ENCODE measurements around the gene SSTR4. TPM values are rescaled to one million over a fixed set of nuclear protein-coding genes. Genes with fewer than 3 reads are reported as not detected.

Gene SSTR4
- total RNA-seq, 1 donor from 2014 or later, result not detected

DNA sequence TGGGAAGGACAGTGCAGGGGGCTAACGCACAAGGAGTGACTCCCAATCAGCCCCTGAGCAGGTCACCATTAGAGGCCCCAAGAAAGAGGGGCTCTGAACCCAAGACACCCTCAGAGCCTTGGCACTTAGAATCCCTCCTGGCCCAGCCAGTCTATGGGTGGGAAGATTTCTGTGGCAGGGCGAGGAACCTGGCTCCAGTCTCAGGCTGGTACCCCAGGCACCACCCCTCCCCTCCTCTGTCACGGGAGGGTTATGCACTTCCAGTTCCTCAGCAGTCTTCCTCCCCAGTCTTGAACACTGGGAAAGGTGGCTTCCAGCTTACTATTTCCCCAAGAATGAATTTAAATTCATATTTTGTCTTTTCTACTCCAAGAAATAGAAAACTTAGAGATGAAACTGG lies 27.6 kb upstream of the SSTR4 start:
- H3K9me3 Mint-ChIP-seq, result no peaks in the 10 kb centered on the region

DNA sequence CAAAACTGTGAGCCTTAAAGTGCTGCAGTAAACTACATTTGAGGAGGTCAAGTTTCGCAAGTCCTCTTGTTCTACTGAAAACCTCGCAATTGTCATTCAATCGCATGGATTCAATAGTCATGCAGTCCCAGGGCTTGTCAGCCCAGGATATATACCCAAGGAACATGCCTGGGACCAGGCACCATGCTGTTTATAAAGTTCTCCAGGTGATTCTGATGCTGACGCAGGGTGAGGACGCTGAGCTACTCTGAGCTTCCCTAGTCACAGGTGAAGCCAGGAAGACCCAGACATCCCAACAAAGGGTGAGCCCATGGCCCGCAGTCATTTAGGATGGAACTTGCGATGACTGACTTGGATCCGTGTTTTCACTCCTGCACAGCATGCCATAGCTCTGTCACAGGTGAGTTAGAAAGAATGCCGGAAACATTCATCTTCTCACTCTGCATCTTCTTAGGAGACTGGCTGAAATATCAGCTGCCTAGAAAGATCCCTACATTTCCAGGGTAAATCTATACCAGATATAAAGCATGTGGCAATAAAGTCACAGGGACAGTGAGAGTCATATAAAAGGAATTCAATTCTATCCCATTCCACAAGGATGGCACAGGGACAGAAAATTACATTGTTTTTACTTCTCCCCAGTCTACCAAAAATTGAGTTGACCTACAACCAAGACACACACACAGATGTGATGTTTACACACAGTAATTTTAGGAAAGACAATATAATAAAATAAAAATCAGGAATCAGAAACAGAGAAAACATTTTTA lies 27.0 kb upstream of the SSTR4 start:
- no peak overlapping the region for H3K4me3 Mint-ChIP-seq (ENCODE audit: low read depth)
- H3K36me3 Mint-ChIP-seq (ENCODE audit: low read depth), result no peaks in the 10 kb centered on the region
- intact Hi-C loops (cut with micrococcal nuclease), result no loop called here
- no peaks in the 10 kb centered on the region for H3K9me3 Mint-ChIP-seq
- DNase-seq (ENCODE audit: low spot score), result no peak
- H3K27ac Mint-ChIP-seq, result no peak overlapping the region
- H3K4me1 Mint-ChIP-seq (ENCODE audit: low read depth), result no peaks in the 10 kb centered on the region
- H3K27me3 Mint-ChIP-seq (ENCODE audit: low read depth), result no peaks in the 10 kb centered on the region

More for the DNA sequence above, 27.6 kb upstream of the SSTR4 start:
- no peaks in the 10 kb centered on the region for H3K27me3 Mint-ChIP-seq (ENCODE audit: low read depth)
- H3K4me3 Mint-ChIP-seq (ENCODE audit: low read depth), result no peak overlapping the region
- no peaks in the 10 kb centered on the region for H3K4me1 Mint-ChIP-seq (ENCODE audit: low read depth)
- no peak overlapping the region for H3K27ac Mint-ChIP-seq
- intact Hi-C loops (cut with micrococcal nuclease), result no loop called here
- H3K36me3 Mint-ChIP-seq (ENCODE audit: low read depth), result no peaks in the 10 kb centered on the region
- no peak for DNase-seq (ENCODE audit: low spot score)

DNA sequence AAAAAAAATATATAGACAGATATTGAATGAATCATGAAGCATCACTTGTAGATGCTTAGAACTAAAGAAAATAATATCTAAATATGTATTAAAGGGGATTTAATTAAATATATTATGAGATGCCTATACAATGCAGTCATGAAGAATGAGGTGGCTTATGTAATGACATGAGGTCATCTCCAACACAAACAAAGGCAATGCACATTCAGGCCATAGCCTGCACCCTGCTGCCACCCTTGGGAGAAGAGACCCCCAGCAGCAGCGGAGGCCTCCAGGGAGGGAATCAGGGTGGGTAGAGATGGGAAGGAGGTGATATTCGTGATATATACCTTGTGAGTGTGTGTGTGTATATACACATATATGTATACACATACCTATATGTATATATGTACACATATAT lies 26.4 kb upstream of the SSTR4 start:
- no peaks in the 10 kb centered on the region for H3K4me1 Mint-ChIP-seq (ENCODE audit: low read depth)
- intact Hi-C loops (cut with micrococcal nuclease), result no loop called here
- H3K27me3 Mint-ChIP-seq (ENCODE audit: low read depth), result no peaks in the 10 kb centered on the region
- no peak for DNase-seq (ENCODE audit: low spot score)
- no peaks in the 10 kb centered on the region for H3K36me3 Mint-ChIP-seq (ENCODE audit: low read depth)
- H3K4me3 Mint-ChIP-seq (ENCODE audit: low read depth), result no peak overlapping the region
- no peak overlapping the region for H3K27ac Mint-ChIP-seq
- no peaks in the 10 kb centered on the region for H3K9me3 Mint-ChIP-seq

DNA sequence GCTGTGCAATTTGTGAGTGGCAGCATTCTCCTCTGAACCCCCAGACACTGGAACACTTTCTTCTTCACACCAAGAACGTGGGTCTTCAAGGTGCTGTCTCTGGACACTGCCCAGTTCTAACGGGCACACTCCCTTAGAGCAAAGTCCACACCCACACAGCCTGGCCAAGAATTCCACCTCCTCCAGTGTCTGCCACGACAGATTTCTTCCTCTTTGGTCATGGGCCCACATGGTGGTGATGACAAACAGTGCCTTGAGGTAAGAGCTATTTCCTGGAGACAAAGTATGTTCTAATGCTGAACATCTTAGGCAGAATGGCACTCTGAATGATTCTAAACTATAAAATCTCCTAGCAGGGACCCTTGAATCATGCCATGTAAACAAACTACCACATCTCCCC lies 25.5 kb upstream of the SSTR4 start:
- no peak overlapping the region for H3K4me3 Mint-ChIP-seq (ENCODE audit: low read depth)
- H3K4me1 Mint-ChIP-seq (ENCODE audit: low read depth), result no peaks in the 10 kb centered on the region
- no peaks in the 10 kb centered on the region for H3K27me3 Mint-ChIP-seq (ENCODE audit: low read depth)
- no peak for DNase-seq (ENCODE audit: low spot score)
- intact Hi-C loops (cut with micrococcal nuclease), result no loop called here
- no peaks in the 10 kb centered on the region for H3K36me3 Mint-ChIP-seq (ENCODE audit: low read depth)
- no peak overlapping the region for H3K27ac Mint-ChIP-seq
- no peaks in the 10 kb centered on the region for H3K9me3 Mint-ChIP-seq

DNA sequence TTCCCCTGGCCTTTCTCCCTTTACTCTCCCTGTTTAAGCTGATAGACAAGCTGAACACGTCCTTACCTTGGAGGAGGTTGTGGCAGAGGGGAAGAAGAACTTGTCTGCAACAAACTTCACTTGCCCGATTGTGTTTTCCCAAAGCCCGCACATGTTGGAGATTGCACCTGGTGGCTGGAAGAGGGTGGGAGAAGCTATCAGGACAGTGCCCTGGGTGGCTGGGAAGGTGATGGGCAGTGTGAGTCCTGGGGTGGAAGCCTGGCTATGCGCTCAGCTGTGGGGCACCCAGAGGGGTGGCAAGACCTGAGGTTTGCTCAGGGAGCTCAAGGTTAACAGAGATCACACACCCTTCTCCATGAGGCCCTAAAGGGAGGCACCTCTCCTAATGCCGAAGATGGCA lies 25.0 kb upstream of the SSTR4 start:
- Mint-ChIP-seq H3K4me1 (ENCODE audit: low read depth) (no peaks in the 10 kb centered on the region), H3K36me3 (ENCODE audit: low read depth) (no peaks in the 10 kb centered on the region), H3K27ac (no peak overlapping the region), H3K9me3 (no peaks in the 10 kb centered on the region), H3K27me3 (ENCODE audit: low read depth) (no peaks in the 10 kb centered on the region), H3K4me3 (ENCODE audit: low read depth) (no peak overlapping the region)
- no peak for DNase-seq (ENCODE audit: low spot score)
- intact Hi-C loops (cut with micrococcal nuclease), result no loop called here

DNA sequence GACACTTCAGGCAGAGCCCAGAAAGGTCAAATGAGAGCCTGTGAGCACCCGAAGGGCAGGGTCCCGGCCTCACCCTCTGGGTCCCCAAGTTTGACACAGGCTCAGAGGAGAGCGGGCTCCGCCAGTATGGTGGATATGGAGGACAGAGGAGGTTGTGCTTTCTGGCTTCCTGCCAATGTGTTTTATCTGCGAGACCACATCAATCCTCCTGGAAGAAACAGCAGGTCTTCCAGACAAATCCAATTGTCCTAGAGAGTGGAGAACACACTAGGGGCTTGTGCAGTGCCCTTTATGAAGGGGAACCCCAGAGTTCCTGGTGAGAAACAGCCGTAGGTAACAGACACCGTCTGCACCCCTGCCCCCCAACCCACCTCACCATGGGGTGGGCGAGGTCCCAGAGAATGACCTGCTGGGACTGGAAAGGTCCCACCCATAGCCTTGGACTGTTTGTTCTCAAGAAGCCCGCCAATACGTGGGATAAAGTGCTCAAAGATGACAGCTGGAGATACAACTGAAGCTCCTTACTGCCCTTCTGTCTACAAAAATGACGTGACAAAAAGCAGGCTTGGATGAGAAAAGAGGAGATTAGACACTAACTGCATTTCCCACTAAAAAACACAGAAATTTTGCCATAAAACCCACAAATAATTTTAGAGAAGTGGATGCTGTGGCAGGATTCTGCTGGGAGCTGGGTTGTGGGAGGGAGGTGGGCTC lies 23.9 kb upstream of the SSTR4 start:
- Mint-ChIP-seq H3K4me3 (ENCODE audit: low read depth) (no peak overlapping the region), H3K9me3 (no peaks in the 10 kb centered on the region), H3K4me1 (ENCODE audit: low read depth) (no peaks in the 10 kb centered on the region), H3K36me3 (ENCODE audit: low read depth) (no peaks in the 10 kb centered on the region), H3K27me3 (ENCODE audit: low read depth) (no peaks in the 10 kb centered on the region), H3K27ac (no peak overlapping the region)
- intact Hi-C loops (cut with micrococcal nuclease), result no loop called here
- DNase-seq (ENCODE audit: low spot score), result no peak

DNA sequence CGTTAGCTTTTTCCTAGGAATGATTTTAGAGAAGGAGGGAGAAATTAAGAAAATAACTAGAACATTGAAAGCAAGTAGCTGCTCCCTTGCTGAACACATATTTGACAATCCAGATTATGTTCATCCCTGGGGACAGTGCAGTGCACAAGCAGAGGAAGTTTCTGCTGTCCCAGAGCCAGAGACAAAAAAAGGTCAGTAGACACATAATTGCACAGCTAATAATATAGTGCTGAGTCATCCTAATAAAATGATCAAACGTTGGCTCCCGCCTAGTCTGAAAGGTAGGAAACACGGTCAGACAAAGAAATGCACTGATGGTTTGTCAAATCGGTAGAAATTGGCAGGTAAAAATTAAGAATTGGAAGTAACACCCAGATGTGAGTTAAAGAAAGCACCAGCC lies 21.7 kb upstream of the SSTR4 start:
- Mint-ChIP-seq H3K9me3 (no peaks in the 10 kb centered on the region), H3K27me3 (ENCODE audit: low read depth) (no peaks in the 10 kb centered on the region), H3K27ac (no peak overlapping the region), H3K36me3 (ENCODE audit: low read depth) (no peaks in the 10 kb centered on the region), H3K4me1 (ENCODE audit: low read depth) (no peaks in the 10 kb centered on the region), H3K4me3 (ENCODE audit: low read depth) (no peak overlapping the region)
- intact Hi-C loops (cut with micrococcal nuclease), result no loop called here
- DNase-seq (ENCODE audit: low spot score), result no peak

DNA sequence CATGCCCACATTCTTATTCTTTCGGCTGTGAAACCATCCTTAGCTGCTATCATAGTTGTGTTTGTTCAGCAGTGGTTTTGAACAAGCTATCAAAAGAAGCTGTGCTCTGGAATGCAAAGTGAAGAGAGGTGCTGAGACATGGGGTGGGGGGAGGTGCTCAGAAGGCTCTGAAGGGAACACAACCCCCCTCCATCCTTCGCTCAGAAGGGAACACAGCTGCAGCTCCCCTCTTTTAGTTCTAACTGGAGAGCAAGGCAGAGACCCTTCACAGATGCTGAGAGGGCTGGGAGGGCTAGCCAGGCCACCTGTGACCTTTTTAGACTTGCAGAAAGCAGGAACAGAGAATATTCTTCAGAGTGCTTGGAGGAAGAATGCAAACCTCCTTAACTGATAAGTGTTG lies 17.6 kb upstream of the SSTR4 start:
- H3K9me3 Mint-ChIP-seq, result no peaks in the 10 kb centered on the region
- H3K4me3 Mint-ChIP-seq (ENCODE audit: low read depth), result no peak overlapping the region

DNA sequence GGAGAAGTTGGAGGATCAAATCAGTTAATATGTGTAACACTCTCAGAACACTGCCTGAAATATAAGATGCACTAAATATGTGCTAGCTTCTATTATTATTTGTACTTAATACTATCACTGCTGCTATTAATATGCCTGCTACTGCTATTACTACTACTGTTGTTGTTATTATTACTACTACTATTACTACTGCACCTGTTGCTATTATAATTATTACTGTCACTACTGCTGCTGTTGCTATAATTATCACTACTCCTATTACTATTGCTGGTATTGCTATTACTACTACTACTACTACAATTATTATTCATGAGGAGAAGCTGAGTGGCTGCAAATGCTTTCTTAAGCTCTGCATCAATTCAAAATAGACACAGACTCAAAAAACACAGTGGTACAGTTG lies 16.7 kb upstream of the SSTR4 start:
- Mint-ChIP-seq H3K4me1 (ENCODE audit: low read depth) (no peaks in the 10 kb centered on the region), H3K27me3 (ENCODE audit: low read depth) (no peaks in the 10 kb centered on the region), H3K27ac (no peak overlapping the region), H3K36me3 (ENCODE audit: low read depth) (no peaks in the 10 kb centered on the region), H3K4me3 (ENCODE audit: low read depth) (no peak overlapping the region), H3K9me3 (no peaks in the 10 kb centered on the region)
- intact Hi-C loops (cut with micrococcal nuclease), result no loop called here
- no peak for DNase-seq (ENCODE audit: low spot score)

More for the DNA sequence above, 17.6 kb upstream of the SSTR4 start:
- no peak for DNase-seq (ENCODE audit: low spot score)
- H3K27me3 Mint-ChIP-seq (ENCODE audit: low read depth), result no peaks in the 10 kb centered on the region
- no peaks in the 10 kb centered on the region for H3K4me1 Mint-ChIP-seq (ENCODE audit: low read depth)
- intact Hi-C loops (cut with micrococcal nuclease), result no loop called here
- H3K27ac Mint-ChIP-seq, result no peak overlapping the region
- H3K36me3 Mint-ChIP-seq (ENCODE audit: low read depth), result no peaks in the 10 kb centered on the region

DNA sequence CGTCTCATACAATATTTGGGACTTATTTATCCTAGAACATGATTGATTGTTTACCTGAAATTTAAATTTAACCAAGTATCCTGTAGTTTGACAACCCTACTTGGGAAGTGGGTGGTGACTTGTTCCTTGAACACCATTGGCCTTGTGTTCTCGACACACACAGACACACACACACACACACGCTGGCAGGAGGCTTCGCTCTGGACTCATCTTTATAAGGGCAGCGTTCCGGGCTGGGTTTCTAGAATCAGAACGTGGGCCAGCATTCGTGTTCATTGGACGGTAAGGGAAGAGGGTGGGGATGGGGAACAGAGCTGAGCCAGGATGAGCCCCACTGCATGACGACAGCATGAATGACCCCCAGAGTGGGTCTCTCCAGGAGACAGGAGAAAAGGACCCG lies 16.2 kb upstream of the SSTR4 start:
- no peaks in the 10 kb centered on the region for H3K4me1 Mint-ChIP-seq (ENCODE audit: low read depth)
- H3K27ac Mint-ChIP-seq, result no peak overlapping the region
- H3K36me3 Mint-ChIP-seq (ENCODE audit: low read depth), result no peaks in the 10 kb centered on the region
- intact Hi-C loops (cut with micrococcal nuclease), result no loop called here
- H3K4me3 Mint-ChIP-seq (ENCODE audit: low read depth), result no peak overlapping the region
- no peaks in the 10 kb centered on the region for H3K9me3 Mint-ChIP-seq
- no peak for DNase-seq (ENCODE audit: low spot score)
- no peaks in the 10 kb centered on the region for H3K27me3 Mint-ChIP-seq (ENCODE audit: low read depth)

DNA sequence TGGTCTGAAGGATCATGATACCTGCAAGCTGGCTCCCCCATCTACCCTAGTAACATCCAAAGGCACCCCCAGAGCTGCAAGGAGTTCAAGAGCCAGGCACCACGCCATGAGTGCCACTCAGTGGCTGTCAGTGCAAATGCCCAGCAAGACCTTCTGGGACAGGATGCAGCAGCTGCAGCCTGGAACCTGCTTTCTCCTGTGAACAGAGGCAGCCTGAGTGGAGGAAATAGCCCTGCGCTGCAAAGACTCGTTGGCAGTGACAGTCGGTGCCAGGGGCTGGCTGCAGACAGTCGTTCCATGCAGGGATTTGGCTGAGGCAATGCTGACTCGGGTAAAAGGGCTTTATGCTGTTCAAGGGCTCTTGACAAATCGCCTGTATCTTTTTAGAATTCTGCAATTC lies 15.7 kb upstream of the SSTR4 start:
- Mint-ChIP-seq H3K4me3 (ENCODE audit: low read depth) (no peak overlapping the region), H3K27me3 (ENCODE audit: low read depth) (no peaks in the 10 kb centered on the region), H3K9me3 (no peaks in the 10 kb centered on the region), H3K4me1 (ENCODE audit: low read depth) (no peaks in the 10 kb centered on the region), H3K36me3 (ENCODE audit: low read depth) (no peaks in the 10 kb centered on the region), H3K27ac (no peak overlapping the region)
- DNase-seq (ENCODE audit: low spot score), result no peak
- intact Hi-C loops (cut with micrococcal nuclease), result no loop called here

DNA sequence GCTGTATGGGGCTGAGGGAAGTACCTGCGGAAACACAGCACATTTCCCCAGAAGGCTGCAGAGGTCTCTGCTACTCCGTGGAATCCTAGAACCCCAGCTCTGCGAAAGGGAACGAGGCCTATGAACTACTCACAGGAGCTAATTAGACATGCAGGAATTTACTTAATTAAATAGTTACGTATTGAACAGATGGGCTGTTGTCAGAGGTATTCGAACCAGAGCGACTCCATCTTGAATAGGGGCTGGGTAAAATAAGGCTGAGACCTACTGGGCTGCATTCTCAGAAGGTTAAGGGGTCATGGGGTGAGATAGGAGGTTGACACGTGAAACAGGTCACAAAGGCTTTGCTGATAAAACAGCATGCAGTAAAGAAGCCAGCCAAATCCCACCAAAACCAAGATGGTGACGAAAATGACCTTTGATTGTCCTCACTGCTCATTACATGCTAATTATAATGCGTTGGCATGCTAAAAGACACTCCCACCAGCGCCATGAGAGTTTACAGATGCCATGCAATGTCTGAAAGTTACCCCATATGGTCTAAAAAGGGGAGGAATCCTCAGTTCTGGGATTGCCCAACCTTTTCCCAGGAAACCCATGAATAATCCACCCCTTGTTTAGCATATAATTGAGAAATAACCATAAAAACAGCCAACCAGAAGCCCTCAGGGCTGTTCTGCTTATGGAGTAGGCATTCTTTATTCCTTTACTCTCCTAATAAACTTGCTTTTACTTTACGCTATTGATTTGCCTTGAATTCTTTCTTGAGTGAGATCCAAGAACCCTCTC lies 14.7 kb upstream of the SSTR4 start:
- Mint-ChIP-seq H3K9me3 (no peaks in the 10 kb centered on the region), H3K27ac (no peak overlapping the region), H3K36me3 (ENCODE audit: low read depth) (no peaks in the 10 kb centered on the region), H3K4me1 (ENCODE audit: low read depth) (no peaks in the 10 kb centered on the region), H3K4me3 (ENCODE audit: low read depth) (no peak overlapping the region), H3K27me3 (ENCODE audit: low read depth) (no peaks in the 10 kb centered on the region)
- intact Hi-C loops (cut with micrococcal nuclease), result no loop called here
- DNase-seq (ENCODE audit: low spot score), result no peak

DNA sequence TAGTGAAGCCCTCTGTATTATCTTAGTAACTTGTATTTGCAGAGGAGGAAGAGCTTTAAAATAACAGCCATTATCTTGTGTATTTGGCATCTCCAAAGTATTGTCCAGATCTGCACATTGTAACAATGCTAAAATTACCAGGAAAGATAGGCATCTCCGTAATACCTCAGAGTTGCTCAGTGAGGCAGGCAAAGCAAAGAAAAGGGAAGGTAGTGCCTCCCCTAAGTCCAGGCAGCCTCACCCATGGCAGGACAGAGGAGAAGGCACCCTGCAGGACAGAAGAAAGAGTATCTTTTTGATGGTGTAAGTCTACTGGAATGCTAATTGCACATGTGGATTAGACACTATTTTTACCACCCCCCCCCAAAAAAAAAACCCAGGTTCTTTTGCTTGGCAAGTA lies 13.6 kb upstream of the SSTR4 start:
- Mint-ChIP-seq H3K4me3 (ENCODE audit: low read depth) (no peak overlapping the region), H3K9me3 (no peaks in the 10 kb centered on the region), H3K27ac (no peak overlapping the region), H3K4me1 (ENCODE audit: low read depth) (no peaks in the 10 kb centered on the region), H3K36me3 (ENCODE audit: low read depth) (no peaks in the 10 kb centered on the region), H3K27me3 (ENCODE audit: low read depth) (no peaks in the 10 kb centered on the region)
- intact Hi-C loops (cut with micrococcal nuclease), result no loop called here
- DNase-seq (ENCODE audit: low spot score), result no peak

Data from activated T-helper 2 cell treated with anti-CD3 and anti-CD28 coated beads, Interferon-gamma antibody, Interleukin-2, Interleukin-4, amounts not matched to agents 10 μg/mL and 5 μg/mL and 100 μg/mL, durations not matched to agents 14 hours and 24 hours and 36 hours (primary cell).